K562 (cell line): ENCODE measurements around the gene TGM5. TPM values are rescaled to one million over a fixed set of nuclear protein-coding genes. Genes with fewer than 3 reads are reported as not detected.

Experiments
- ATAC-seq: fragments of 200-7000 bp; cut with Tn5 transposase; 3 replicates; pipeline ENCODE4 v1.9.1; 2020; ENCODE audit warnings: moderate library complexity
- BruUV-seq: library from RNA; stranded (reverse); fragments of 400-500 nt; replicated peaks from 2 replicates; lab custom pipeline; 2021; lab: Mats Ljungman, UMichigan
- CTCF ChIA-PET: fragments of 300-600 bp; formaldehyde crosslinking; extraction: SDS; loops from one replicate; lab custom pipeline; 2021; ENCODE audit warnings: low intra/inter-chr PET ratio; lab: Yijun Ruan, JAX
- POLR2A ChIA-PET: fragments of 300-600, 350-650 bp; sonication (Branson Sonifier 250); formaldehyde crosslinking; extraction: SDS; loops from one replicate; lab custom pipeline; 2021; ENCODE audit warnings: antibody characterized with exemption, inconsistent platforms; lab: Yijun Ruan, JAX
- DNase-seq, 4 experiments: peaks; one replicate each; pipeline versions ENCODE4 v3.0.0 to v3.0.0-alpha.2; 2011 to 2018; ENCODE audit warnings: low spot score in 3 of 4, mixed read lengths in 3 of 4; ENCODE audit errors: extremely low read depth in 1 of 4
- FAIRE-seq: peaks from 2 replicates; lab custom pipeline; 2011; peaks lifted over from hg19 to GRCh38; lab: Jason Lieb, UNC
- H2AFZ ChIP-seq: 2 replicates; pipeline ENCODE4 v1.6.0; 2011; ENCODE audit warnings: low read depth, low read length, control low read depth, inconsistent platforms
- H3K27ac ChIP-seq: fragments of 200-600 bp; 3 replicates; pipeline ENCODE4 v1.8.0; 2011; ENCODE audit warnings: low read depth, mild to moderate bottlenecking, control low read depth, inconsistent platforms, low read length, moderate library complexity, mixed read lengths; ENCODE audit errors: extremely low read depth
- H3K27me3 ChIP-seq, 2 experiments: fragments of 300-600 bp in 1 of 2; 2 replicates in 1 of 2; 3 replicates in 1 of 2; pipeline versions ENCODE4 v1.6.0 to v1.8.0; 2011; ENCODE audit warnings: inconsistent platforms in 2 of 2, low read length in 2 of 2, mild to moderate bottlenecking in 1 of 2, mixed read lengths in 1 of 2, moderate library complexity in 1 of 2; ENCODE audit not compliant: control insufficient read depth in 2 of 2, insufficient read depth in 2 of 2
- H3K36me3 ChIP-seq: fragments of 300-600 bp; 3 replicates; pipeline ENCODE4 v1.8.0; 2011; ENCODE audit warnings: mild to moderate bottlenecking, low read length, inconsistent platforms; ENCODE audit not compliant: control insufficient read depth, insufficient read depth
- H3K4me1 ChIP-seq, 2 experiments: fragments of 200-600 bp in 1 of 2; replicated peaks in 1 of 2; 2 replicates in 1 of 2; 3 replicates in 1 of 2; pipeline versions ENCODE4 v1.5.1 to v1.8.0; 2011; ENCODE audit warnings: inconsistent platforms in 2 of 2, low read length in 2 of 2, mild to moderate bottlenecking in 1 of 2, mixed read lengths in 1 of 2, moderate library complexity in 1 of 2; ENCODE audit not compliant: control insufficient read depth in 2 of 2, insufficient read depth in 2 of 2
- H3K4me2 ChIP-seq: 2 replicates; pipeline ENCODE4 v1.6.1; 2011; ENCODE audit warnings: low read length, control low read depth, inconsistent platforms, mixed read lengths; ENCODE audit not compliant: insufficient read depth
- H3K4me3 ChIP-seq: fragments of 200-600 bp; sonication (generic), shearing (Covaris generic); 2 replicates; pipeline ENCODE4 v1.5.1; 2016; ENCODE audit warnings: control low read depth, inconsistent platforms
- H3K79me2 ChIP-seq: fragments of 200-600 bp; 3 replicates; pipeline ENCODE4 v1.8.0; 2011; ENCODE audit warnings: low read length, inconsistent platforms; ENCODE audit not compliant: control insufficient read depth, insufficient read depth
- H3K9ac ChIP-seq, 2 experiments: 2 replicates each; pipeline versions ENCODE4 v1.6.0 to v1.6.1; 2011; ENCODE audit warnings: low read depth in 2 of 2, low read length in 2 of 2, control low read depth in 1 of 2, inconsistent platforms in 1 of 2, mild to moderate bottlenecking in 1 of 2, mixed read lengths in 1 of 2; ENCODE audit not compliant: insufficient read depth in 1 of 2
- H3K9me1 ChIP-seq: one replicate; pipeline ENCODE4 v1.6.0; 2011; ENCODE audit warnings: inconsistent platforms, mild to moderate bottlenecking, low read length, moderate library complexity; ENCODE audit not compliant: control insufficient read depth, insufficient read depth
- H3K9me3 ChIP-seq: replicated peaks from 2 replicates; pipeline ENCODE4 v1.5.1; 2011; ENCODE audit warnings: low read depth, low read length, inconsistent platforms; ENCODE audit not compliant: control insufficient read depth, insufficient read depth
- H4K20me1 ChIP-seq: replicated peaks from 2 replicates; pipeline ENCODE4 v1.6.1; 2011; ENCODE audit warnings: low read length, inconsistent platforms, mixed read lengths; ENCODE audit not compliant: control insufficient read depth, insufficient read depth
- NR2C2 ChIP-seq, 2 experiments: fragments of 200-800 bp in 1 of 2; sonication (Bioruptor generic) in 1 of 2; sonication (generic) in 1 of 2; formaldehyde crosslinking in 1 of 2; IDR thresholded peaks; 2 replicates each; pipeline versions ENCODE4 v1.6.1 to v1.8.0; 2016 to 2022; ENCODE audit warnings: mild to moderate bottlenecking in 1 of 2, missing compliant biosample characterization in 1 of 2, missing genetic modification characterization in 1 of 2, missing genetic modification reagents in 1 of 2
- RFX5 ChIP-seq: IDR thresholded peaks from 2 replicates; pipeline ENCODE4 v1.6.1; 2011; ENCODE audit warnings: low read depth, mild to moderate bottlenecking, improper control_type of control experiment, low read length
- SAFB ChIP-seq: fragments of 200-400 bp; formaldehyde crosslinking; IDR thresholded peaks from 2 replicates; pipeline ENCODE4 v1.6.1; 2017; ENCODE audit warnings: low read depth, low read length, borderline replicate concordance
- WGBS: fragments of 100-300 bp; shearing (Covaris generic); methylation state at CpG from one replicate; pipeline ENCODE4 v1.1.6; 2016; ENCODE audit warnings: low coverage, mixed read lengths; ENCODE audit not compliant: insufficient coverage; ENCODE audit errors: missing lambda C conversion rate; 5-methylcytosine and 5-hydroxymethylcytosine counted together
- in situ Hi-C: fragments of 300-500 bp; cut with MboI; formaldehyde crosslinking; loops from 4 replicates; pipeline ENCODE4 v1.15.0; 2018; ENCODE audit warnings: inconsistent platforms, mixed read lengths
- intact Hi-C: fragments of 100-400 bp; cut with micrococcal nuclease; formaldehyde crosslinking; loops from 2 replicates; pipeline ENCODE4 v1.14.2; 2022
- polyA plus RNA-seq, 8 experiments: library from polyadenylated mRNA; depleted of rRNA in 4 of 8; stranded (reverse) in 5 of 8; unstranded in 3 of 8; fragments of >200 nt; fragmentation: Nextera tagmentation in 2 of 8; fragmentation: Illumina TruSeq in 1 of 8; extraction: Ambion mirVana in 2 of 8; extraction: Trizol in 1 of 8; gene quantifications; 2 replicates each; pipeline versions ENCODE4 v1.2.1 to v1.2.3, GENCODE V29; 2011 to 2014; ENCODE audit warnings: inconsistent platforms in 1 of 8, missing spikeins in 1 of 8
- total RNA-seq, 7 experiments: library from RNA; depleted of rRNA in 6 of 7; stranded (reverse); fragments of >200 nt in 6 of 7; fragmentation: Illumina TruSeq in 2 of 7; extraction: Trizol in 2 of 7; gene quantifications; 2 replicates each; pipeline versions ENCODE4 v1.2.1 to v1.2.3, GENCODE V29; 2011 to 2021; ENCODE audit warnings: low replicate concordance in 1 of 7
- TF ChIP-seq, protein P1 (sequence below): IDR thresholded peaks from 2 replicates; pipeline ENCODE4 v1.6.1; 2012; ENCODE audit warnings: low read depth, low read length, improper control_type of control experiment, borderline replicate concordance
- TF ChIP-seq, protein P2 (sequence below): fragments of 450-650 bp; formaldehyde crosslinking; conservative IDR thresholded peaks from 2 replicates; pipeline ENCODE4 v1.4.0; 2022; ENCODE audit warnings: mild to moderate bottlenecking, missing genetic modification characterization
- TF ChIP-seq, protein P3 (sequence below): fragments of 450-650 bp; formaldehyde crosslinking; IDR thresholded peaks from 2 replicates; pipeline ENCODE4 v1.4.0; 2020; ENCODE audit warnings: mild to moderate bottlenecking, moderate library complexity
- TF ChIP-seq, protein P4 (sequence below): fragments of 450-650 bp; IDR thresholded peaks from 2 replicates; pipeline ENCODE4 v1.6.1; 2016; ENCODE audit warnings: low read depth

TGM5 gene
- total and polyA plus RNA-seq, 9 of the 15 experiments (the other 6 are each of a cell fraction or from before 2014, with no cell fraction given): 0.03 to 0.10 (median 0.07) TPM; not detected in 6

DNA sequence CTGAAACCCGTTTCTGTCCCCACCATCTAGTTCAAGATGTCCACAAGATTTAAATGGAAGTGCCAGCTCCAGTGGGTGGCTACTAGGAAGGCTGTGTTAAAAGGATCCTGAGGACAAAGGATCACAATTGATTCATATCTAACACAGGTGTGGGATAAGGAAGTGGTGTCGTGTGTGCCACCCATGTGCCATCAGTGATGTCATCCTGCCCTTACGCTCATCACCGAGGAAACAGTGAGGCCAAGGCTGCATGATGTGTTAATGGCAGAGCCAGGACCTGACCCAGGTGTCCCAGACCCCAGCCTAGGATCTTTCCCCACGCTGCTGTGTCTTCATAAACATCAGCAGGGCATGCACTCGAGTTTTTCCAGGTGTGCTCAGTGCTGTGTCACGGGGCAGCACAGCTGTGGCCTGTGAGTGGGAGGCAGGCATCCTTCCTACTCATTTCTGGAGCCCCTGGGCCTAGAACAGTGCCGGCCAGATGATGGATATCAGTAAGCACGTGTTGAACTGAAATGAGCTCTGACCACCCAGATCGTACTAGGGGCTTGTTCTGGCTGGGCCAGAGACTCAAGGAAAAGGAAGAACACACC lies 10.6 kb upstream of the TGM5 start:
- Histone ChIP-seq H3K27ac (no peak overlapping the region), H3K79me2 (no peaks in the 10 kb centered on the region), H3K4me3 (no peak overlapping the region), H3K4me2 (no peak overlapping the region), H3K9me1 (no peaks in the 10 kb centered on the region), H4K20me1 (no peaks in the 10 kb centered on the region; the same call in 1 of the 2 replicates), H3K27me3 (peaks cover 56 to 77% of the 10 kb centered on the region in 2 experiments; a peak in 4 of 5 replicates), H3K9me3 (no peaks in the 10 kb centered on the region), H2AFZ (no peak overlapping the region), H3K9ac (no peak overlapping the region), H3K36me3 (no peaks in the 10 kb centered on the region), H3K4me1 (no peaks in the 10 kb centered on the region; a peak in 1 of 5 replicates)
- intact Hi-C loops: no loop called here
- no TSS peak for BruUV-seq
- DNase-seq (no peak), ATAC-seq (no peak), FAIRE-seq (no peak)
- in situ Hi-C loops: loop anchor here (5.0 to 10.0 kb wide), 2 partner anchors 70 to 563 kb away; no protein-coding TSS in a partner anchor
- ChIA-PET POLR2A (interaction anchor here (0.6 to 1.2 kb wide), 5 partner anchors 9 to 1602 kb away, joined by 3 read pairs; partner anchors contain the start of gene ZSCAN29), CTCF (no interaction called here)
- under 1% methylated on average over 10 of the region's 10 CpGs for WGBS
- TF ChIP-seq, protein P1, sequence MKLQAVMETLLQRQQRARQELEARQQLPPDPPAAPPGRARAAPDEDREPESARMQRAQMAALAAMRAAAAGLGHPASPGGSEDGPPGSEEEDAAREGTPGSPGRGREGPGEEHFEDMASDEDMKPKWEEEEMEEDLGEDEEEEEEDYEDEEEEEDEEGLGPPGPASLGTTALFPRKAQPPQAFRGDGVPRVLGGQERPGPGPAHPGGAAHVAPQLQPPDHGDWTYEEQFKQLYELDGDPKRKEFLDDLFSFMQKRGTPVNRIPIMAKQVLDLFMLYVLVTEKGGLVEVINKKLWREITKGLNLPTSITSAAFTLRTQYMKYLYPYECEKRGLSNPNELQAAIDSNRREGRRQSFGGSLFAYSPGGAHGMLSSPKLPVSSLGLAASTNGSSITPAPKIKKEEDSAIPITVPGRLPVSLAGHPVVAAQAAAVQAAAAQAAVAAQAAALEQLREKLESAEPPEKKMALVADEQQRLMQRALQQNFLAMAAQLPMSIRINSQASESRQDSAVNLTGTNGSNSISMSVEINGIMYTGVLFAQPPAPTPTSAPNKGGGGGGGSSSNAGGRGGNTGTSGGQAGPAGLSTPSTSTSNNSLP: no peak
- TF ChIP-seq NR2C2 (CRISPR knock-in tag; IDR thresholded peaks at IDR 0.05) (no peak), NR2C2 (tag; IDR thresholded peaks at IDR 0.05) (no peak), SAFB (no peak), RFX5 (no peak)
- TF ChIP-seq, protein P2, sequence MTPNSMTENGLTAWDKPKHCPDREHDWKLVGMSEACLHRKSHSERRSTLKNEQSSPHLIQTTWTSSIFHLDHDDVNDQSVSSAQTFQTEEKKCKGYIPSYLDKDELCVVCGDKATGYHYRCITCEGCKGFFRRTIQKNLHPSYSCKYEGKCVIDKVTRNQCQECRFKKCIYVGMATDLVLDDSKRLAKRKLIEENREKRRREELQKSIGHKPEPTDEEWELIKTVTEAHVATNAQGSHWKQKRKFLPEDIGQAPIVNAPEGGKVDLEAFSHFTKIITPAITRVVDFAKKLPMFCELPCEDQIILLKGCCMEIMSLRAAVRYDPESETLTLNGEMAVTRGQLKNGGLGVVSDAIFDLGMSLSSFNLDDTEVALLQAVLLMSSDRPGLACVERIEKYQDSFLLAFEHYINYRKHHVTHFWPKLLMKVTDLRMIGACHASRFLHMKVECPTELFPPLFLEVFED (CRISPR knock-in tag): no peak
- TF ChIP-seq, protein P3, sequence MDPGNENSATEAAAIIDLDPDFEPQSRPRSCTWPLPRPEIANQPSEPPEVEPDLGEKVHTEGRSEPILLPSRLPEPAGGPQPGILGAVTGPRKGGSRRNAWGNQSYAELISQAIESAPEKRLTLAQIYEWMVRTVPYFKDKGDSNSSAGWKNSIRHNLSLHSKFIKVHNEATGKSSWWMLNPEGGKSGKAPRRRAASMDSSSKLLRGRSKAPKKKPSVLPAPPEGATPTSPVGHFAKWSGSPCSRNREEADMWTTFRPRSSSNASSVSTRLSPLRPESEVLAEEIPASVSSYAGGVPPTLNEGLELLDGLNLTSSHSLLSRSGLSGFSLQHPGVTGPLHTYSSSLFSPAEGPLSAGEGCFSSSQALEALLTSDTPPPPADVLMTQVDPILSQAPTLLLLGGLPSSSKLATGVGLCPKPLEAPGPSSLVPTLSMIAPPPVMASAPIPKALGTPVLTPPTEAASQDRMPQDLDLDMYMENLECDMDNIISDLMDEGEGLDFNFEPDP (CRISPR knock-in tag): no peak
- TF ChIP-seq, protein P4, sequence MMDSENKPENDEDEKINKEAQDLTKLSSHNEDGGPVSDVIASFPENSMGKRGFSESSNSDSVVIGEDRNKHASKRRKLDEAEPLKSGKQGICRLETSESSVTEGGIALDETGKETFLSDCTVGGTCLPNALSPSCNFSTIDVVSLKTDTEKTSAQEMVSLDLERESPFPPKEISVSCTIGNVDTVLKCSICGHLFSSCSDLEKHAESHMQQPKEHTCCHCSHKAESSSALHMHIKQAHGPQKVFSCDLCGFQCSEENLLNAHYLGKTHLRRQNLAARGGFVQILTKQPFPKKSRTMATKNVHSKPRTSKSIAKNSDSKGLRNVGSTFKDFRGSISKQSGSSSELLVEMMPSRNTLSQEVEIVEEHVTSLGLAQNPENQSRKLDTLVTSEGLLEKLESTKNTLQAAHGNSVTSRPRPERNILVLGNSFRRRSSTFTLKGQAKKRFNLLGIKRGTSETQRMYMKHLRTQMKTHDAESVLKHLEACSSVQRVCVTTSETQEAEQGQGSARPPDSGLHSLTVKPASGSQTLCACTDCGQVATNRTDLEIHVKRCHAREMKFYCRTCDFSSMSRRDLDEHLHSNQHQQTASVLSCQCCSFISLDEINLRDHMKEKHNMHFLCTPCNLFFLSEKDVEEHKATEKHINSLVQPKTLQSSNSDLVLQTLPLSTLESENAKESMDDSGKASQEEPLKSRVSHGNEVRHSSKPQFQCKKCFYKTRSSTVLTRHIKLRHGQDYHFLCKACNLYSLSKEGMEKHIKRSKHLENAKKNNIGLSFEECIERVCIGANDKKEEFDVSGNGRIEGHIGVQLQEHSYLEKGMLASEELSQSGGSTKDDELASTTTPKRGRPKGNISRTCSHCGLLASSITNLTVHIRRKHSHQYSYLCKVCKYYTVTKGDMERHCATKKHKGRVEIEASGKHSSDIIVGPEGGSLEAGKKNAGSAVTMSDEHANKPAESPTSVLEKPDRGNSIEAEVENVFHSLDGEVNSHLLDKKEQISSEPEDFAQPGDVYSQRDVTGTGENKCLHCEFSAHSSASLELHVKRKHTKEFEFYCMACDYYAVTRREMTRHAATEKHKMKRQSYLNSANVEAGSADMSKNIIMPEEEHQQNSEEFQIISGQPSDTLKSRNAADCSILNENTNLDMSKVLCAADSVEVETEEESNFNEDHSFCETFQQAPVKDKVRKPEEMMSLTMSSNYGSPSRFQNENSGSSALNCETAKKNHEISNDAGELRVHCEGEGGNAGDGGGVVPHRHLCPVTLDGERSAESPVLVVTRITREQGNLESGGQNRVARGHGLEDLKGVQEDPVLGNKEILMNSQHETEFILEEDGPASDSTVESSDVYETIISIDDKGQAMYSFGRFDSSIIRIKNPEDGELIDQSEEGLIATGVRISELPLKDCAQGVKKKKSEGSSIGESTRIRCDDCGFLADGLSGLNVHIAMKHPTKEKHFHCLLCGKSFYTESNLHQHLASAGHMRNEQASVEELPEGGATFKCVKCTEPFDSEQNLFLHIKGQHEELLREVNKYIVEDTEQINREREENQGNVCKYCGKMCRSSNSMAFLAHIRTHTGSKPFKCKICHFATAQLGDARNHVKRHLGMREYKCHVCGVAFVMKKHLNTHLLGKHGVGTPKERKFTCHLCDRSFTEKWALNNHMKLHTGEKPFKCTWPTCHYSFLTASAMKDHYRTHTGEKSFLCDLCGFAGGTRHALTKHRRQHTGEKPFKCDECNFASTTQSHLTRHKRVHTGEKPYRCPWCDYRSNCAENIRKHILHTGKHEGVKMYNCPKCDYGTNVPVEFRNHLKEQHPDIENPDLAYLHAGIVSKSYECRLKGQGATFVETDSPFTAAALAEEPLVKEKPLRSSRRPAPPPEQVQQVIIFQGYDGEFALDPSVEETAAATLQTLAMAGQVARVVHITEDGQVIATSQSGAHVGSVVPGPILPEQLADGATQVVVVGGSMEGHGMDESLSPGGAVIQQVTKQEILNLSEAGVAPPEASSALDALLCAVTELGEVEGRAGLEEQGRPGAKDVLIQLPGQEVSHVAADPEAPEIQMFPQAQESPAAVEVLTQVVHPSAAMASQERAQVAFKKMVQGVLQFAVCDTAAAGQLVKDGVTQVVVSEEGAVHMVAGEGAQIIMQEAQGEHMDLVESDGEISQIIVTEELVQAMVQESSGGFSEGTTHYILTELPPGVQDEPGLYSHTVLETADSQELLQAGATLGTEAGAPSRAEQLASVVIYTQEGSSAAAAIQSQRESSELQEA: no peak
